ENCODE results near the gene ATXN8OS. TPM values are rescaled to one million over a fixed set of nuclear protein-coding genes. Genes with fewer than 3 reads are reported as not detected.
"Not testable (repeated sequence)": the region's sequence is repeated elsewhere in the genome, so short reads cannot be mapped to it uniquely, and the experiment has no call there.

The ATXN8OS gene
- total and polyA plus RNA-seq, 2 of the 4 experiments (the other 2 are of a cell fraction) = not detected

GRCh38 chr13:70142658-70143057 lies 35.0 kb downstream of the ATXN8OS start:
- H2BK120ac ChIP-seq (ENCODE audit: low read depth, low read length); dilution Hi-C loops (cut with HindIII; ENCODE audit: low sequenced_read_pairs, unreplicated experiment); BruUV-seq (replicated peaks); H3K18ac ChIP-seq (ENCODE audit: low read depth, low read length); H3K36me3 ChIP-seq (ENCODE audit: control insufficient read depth, insufficient read depth, low read length); intact Hi-C loops (cut with micrococcal nuclease); POLR2A ChIA-PET (ENCODE audit: unreplicated experiment); H3K4me1 ChIP-seq (ENCODE audit: control insufficient read depth, insufficient read depth, low read length); H3K27me3 ChIP-seq (ENCODE audit: control insufficient read depth, insufficient read depth, low read length); H3K14ac ChIP-seq (replicated peaks; ENCODE audit: low read depth, low read length); H3K27ac ChIP-seq (ENCODE audit: insufficient read depth, low read length); in situ Hi-C loops (cut with MboI; ENCODE audit: low sequenced_read_pairs); H2AFZ ChIP-seq (replicated peaks; ENCODE audit: low read length, poor library complexity); H2BK15ac ChIP-seq (ENCODE audit: low read depth, low read length); H3K79me1 ChIP-seq (ENCODE audit: low read depth in 1 of 2, low read length in 2 of 2); H2AK5ac ChIP-seq (ENCODE audit: low read depth, low read length); H3K23ac ChIP-seq (ENCODE audit: low read depth, low read length); H3K4me3 ChIP-seq (ENCODE audit: insufficient read depth, low read depth, low read length); H3K4ac ChIP-seq (ENCODE audit: low read depth, low read length); DNase-seq; H2BK20ac ChIP-seq (ENCODE audit: low read depth, low read length); ATAC-seq (ENCODE audit: low read depth); H2BK5ac ChIP-seq (ENCODE audit: low read depth, low read length, poor library complexity, severe bottlenecking); H4K91ac ChIP-seq (ENCODE audit: insufficient read depth, low read depth, low read length); H4K20me1 ChIP-seq (ENCODE audit: insufficient read depth, low read length); H3K56ac ChIP-seq (ENCODE audit: extremely low read depth, insufficient read depth, low read length); H3K9ac ChIP-seq (ENCODE audit: low read depth, low read length); H3K4me2 ChIP-seq (ENCODE audit: low read depth, low read length); CTCF ChIA-PET; H3K9me1 ChIP-seq (ENCODE audit: insufficient read depth, low read length); H3K9me3 ChIP-seq (ENCODE audit: control insufficient read depth, insufficient read depth, low read length); H4K8ac ChIP-seq (ENCODE audit: low read depth in 2 of 2, low read length in 2 of 2); H2AK9ac ChIP-seq (replicated peaks; ENCODE audit: low read depth, low read length, poor library complexity); H4K5ac ChIP-seq (ENCODE audit: low read depth, low read length): not testable (repeated sequence)
- whole genome bisulfite sequencing, 2 experiments (ENCODE audit: extremely low coverage in 2 of 2, insufficient read length in 1 of 2) = no CpG with 5 or more reads among the region's 12 CpGs
